8988T (cell line): ENCODE measurements around the gene CFAP46.
"Not testable (repeated sequence)": the region's sequence is repeated elsewhere in the genome, so short reads cannot be mapped to it uniquely, and the experiment has no call there.

ENCODE experiments used
- DNase-seq: peaks from one replicate; pipeline ENCODE4 v3.0.0; 2011

The CFAP46 gene

DNA sequence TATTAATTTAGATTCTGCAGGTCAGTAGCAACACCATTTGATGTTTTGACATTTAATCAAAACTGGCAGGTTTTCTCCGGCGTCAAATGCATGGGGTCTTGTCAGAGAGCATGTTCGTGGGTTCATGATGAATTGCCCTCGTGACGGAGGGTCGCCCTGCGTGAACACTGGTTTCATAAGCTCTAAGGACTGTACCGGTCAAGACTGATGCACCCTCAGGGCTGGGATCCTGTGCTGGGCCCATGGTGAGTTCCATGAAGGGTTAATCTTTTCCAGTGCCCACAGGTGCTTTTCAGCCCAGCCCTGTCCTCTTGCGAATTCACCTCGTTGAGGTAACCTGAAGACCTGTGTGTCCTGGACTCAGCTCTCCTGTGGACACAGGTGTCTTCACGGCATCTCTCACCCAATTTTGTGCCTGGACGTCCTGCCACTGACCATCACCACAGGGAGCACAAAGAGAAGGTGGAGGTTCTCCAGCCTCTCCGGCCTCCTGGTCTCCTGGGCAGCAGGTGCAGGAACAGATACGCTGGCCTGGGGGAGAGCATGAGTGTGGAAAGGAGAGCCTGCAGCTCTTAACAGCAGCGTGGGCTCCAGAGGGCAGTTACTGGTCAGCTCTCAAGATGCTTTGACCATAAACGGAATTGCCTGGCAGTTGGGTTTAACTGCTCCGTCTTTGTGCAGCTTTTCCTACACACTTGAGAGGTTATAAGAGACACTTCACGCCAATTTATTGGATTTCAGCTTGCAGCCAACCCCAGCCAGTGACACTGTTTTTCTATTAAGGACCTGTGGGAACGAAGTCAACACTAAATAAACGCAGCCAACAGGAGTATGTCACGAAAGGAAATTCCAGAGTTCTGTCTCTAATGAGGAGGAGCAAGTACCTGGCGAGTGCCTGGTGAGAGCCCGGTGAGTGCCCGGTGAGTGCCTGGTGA lies 37.4 kb upstream of the CFAP46 start:
- DNase-seq: no peak

DNA sequence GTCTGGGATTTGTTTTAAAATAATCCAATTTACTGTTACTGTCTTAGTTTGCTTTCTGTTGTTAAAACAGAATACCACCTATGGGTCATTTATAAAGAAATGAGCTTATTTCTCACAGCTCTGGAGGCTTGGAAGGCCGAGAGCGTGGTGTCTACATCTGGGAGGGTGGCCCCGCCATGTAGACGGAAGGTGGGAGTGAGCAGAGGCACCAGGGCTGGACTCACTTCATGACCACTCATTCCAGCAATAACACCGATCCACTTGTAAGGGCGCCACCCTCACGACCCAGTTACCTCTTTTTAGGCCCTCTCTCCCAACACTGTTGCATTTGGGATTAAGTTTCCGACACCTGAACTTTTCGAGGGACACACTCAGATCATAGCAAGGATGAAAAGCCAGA lies 36.2 kb upstream of the CFAP46 start:
- DNase-seq: no peak

DNA sequence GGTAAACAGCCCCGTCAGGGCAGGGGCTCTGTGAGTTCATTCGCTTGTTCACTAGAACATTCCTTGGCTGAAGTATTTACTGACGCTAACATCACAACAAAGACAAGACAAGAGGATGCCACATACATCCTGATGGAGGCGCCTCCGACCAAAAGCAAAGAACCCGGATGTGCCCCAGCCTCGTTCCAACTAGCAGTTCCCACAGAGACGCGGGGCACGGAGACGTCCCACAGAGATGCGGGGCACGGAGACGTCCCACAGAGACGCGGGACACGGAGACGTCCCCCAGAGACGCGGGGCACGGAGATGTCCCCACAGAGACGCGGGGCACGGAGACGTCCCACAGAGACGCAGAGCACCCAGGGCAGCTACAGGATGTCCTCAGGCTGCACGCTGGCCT lies 35.4 kb upstream of the CFAP46 start:
- no peak for DNase-seq

DNA sequence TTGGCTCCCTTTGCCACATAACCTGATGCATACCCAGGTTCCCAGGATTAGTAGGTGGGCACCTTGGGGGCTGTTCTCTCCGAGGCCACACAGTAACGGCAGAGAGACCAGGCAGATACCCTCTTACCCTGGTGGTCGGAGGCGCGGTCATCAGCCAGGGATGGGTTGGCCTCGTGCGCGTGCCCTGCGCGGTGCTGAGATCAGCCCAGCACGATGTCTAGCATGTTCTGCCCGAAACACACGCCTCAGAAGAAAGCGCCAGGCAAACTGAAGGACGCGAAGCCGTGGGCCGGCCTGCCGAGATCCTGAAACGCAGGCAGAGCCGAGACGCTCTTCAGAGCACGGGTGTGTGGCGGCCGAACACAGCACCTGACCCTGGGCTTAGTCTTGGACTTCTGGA lies 34.7 kb upstream of the CFAP46 start:
- no peak for DNase-seq

DNA sequence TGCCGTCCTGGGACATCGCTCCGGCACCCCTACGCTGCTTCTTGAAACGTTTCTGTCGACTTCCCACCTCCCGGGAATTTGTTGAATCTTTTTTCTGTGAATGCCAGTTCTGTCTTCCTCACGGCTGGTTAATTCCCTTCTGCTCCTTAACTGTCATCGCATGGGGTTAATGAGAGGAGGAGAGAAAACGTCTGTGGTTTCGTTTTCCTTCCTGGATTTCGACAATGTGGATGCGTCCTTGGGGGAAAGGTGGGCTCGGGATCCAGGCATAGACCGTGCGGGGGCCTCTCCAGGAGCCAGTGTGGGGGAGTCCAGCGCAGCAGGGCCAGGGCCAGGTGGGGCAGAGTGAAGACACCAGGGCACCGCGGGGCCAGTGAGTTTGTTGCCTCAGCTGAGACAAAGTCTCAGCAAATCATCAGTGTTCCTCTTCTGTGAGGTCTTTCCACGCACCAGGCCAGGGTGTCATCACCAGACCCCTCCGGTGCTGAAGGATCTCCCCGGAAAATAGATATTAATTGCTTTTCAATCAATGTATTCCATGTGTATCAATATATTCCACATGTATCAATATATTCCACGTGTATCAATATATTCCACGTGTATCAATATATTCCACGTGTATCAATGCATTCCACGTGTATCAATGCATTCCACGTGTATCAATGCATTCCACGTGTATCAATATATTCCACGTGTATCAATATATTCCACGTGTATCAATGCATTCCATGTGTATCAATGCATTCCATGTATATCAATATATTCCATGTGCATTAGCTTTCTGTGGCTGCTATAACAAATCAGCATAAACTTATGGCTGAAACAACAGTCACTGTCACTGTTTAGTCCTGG lies 33.7 kb upstream of the CFAP46 start:
- no peak for DNase-seq

DNA sequence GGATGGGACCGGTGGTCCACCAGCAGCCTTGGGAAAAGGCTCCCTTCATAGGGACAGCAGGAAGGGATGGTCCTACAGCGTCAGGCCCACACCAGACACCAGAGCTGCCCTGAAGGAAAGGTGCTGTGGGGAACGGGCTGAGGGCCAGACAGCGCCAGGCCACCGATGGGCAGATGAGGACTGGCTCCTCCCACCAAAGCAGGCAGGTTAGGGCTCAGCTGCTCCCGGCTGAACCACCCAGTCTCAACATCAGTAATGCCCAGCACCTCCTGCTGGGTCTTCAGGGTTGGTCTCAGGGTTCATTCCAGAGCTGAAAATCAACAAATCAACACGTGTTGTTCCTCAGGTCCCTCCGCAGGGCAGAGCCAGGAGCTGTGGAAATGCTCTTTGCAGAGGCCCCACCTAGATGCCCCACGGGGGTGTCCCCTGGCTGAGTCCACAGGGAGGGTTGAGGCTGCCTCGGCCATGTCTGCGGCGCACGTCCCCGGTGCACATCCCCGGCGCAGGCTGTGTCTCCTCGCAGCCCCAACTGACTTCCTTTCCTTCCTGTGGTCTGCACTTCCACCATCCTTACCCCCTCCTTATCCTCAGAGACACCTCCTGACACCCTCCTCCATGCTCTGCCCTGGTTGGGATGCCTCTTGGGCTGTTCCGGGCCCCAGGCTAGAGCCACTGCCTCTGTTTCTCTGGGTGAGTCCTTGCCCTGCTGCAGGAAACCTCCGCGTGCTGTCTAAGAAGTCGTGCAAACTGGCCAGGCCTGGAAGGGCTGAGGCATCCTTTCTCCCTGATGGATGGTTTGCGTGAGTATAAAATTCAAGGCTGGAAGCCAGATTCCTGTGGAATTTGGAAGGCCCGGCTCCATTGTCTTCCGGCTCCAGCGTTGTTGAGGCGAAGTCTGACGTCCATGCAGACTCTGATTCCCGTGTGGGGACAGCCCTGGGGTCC lies 32.8 kb upstream of the CFAP46 start:
- DNase-seq: no peak

DNA sequence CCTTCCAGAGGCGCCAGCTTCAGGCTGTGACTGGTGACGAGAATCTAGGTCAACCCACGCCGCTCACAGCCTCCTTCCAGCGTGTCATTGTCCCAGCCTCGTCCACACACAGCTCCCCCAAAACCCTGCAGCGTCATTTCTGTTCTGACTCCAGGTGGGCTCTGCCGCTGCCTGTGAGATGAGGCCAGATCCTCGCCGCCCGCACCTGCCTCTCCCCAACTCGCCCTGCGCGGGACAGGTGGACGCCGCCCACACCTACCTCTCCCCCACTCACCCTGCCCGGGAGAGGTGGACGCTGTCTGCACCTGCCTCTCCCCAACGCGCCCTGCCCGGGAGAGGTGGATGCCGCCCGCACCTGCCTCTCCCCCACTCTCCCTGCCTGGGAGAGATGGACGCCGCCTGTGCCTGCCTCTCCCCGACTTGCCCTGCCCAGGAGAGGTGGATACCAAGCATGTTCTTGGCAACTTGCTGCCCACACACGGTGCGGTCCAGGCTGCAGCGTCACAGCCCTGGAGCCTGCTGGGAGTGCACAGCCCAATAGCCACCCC lies 32.0 kb upstream of the CFAP46 start:
- DNase-seq: no peak

DNA sequence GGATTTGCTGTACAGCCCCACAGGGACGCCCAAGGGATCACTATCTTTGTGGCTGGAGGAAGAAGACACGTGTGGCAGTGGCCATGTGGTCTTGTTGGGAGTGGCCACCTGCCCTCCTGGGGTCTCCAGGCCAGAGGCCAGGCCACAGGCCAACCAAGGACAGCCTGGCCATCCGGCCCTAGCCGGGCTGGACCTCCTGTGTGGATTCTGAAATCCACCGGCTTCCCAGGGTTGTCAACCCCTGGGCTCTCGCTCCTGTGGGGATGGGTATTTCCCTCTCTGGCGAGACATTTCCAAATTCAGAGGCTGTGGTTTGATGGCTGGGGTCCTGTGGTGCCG lies 31.5 kb upstream of the CFAP46 start:
- no peak for DNase-seq

DNA sequence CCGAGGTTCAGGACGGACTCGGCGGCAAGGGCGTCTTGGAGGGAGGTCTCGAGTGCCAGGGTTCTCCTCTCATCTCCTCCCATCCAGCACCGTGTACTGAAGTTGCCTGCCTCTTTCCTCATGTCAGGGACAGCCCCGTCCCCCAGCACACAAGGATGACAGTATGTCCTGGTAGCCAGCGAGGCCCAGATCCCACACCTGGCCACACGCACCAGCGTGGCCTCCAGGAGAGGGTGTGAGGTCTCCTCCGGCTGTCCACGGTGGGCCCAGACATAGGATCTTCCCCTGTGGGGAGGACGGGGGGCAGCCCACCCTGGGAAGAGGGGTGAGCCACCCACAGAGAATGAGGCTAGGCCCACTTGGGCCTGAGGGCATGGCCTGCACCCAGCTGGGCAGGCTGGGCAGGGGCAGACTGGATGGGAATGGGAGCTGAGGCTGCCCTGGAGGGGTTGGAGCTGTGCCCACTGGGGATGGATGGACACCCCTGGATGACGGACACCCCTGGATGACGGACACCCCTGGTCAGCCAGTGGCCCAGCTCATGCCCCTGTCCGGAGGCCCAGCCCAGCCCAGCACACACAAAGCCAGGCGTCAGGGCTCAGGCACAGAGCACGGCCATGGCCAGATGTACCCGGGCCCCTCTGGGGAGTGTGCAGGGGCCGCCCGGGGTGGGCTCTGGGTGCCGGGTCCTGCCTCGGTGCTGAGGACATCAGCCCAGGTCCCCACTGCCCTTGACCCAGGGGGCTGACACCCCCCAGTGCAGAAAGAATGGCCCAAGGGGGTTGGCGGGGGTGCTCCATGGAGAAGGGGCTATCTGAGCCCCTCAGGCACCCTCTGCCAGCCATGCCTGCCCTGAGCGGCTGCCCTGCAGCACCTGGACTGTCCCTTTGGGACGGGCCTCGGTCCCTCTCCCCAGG lies 30.9 kb upstream of the CFAP46 start:
- DNase-seq: no peak

- DNase-seq: no peak
These were observed 30.0 kb upstream of the CFAP46 start for GRCh38 chr10:132972149-132972985.

DNA sequence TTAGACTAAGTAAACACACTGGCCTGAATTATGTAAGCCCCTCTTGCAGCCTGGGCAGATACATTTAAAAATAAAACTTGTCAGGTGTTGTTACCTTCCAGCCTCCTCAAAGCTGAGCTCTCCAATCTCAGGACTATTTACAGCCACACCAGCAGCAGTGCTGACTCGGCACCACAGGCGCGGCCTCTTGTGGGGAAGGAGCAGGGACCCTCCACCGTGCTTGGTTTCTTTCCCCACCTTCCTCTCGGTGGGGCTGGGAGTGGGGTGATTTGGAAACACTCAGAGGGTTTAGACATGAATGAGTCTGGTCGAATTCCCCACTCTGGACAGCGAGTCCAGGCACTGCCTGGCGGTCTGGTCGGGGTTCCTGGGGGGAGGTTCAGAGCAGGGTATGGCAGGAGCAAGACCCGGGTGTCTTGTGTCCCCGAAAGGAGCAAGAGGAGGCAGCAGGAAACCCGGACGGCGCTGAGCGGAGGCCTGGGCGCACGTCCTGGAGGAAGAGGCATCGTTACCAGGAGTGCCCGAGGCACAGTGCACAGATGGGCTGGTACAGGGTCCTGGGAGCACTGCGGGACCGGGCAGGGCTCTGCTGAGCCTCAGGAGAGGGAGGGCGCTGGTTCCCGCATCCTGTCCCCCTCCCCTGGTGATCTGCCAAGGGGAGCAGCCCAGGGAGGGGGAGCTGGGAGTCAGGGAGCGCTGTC lies 29.2 kb upstream of the CFAP46 start:
- no peak for DNase-seq

GRCh38 chr10:132970641-132971438 lies 28.5 kb upstream of the CFAP46 start:
- no peak for DNase-seq

DNA sequence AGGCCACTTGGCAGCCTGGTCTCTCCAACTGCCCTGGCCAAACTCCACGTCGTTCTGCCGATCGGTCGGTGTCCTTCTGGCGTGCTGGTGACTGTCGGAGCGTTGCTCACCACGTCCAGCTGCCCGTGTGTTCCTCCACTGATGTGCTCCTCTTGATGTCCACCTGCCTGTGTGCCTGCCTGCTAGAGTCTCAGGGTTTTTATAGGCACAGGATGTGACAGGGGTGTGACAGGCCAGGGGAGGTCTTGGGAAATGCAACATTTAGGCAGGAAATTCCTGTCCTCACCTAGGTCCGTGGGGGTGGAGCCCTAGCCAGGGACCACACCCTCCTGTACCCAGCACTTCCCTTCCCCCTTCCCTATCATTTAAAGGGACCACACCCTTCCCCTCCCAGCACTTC lies 25.2 kb upstream of the CFAP46 start:
- DNase-seq: no peak

GRCh38 chr10:132965411-132966057 lies 23.2 kb upstream of the CFAP46 start:
- no peak for DNase-seq

DNA sequence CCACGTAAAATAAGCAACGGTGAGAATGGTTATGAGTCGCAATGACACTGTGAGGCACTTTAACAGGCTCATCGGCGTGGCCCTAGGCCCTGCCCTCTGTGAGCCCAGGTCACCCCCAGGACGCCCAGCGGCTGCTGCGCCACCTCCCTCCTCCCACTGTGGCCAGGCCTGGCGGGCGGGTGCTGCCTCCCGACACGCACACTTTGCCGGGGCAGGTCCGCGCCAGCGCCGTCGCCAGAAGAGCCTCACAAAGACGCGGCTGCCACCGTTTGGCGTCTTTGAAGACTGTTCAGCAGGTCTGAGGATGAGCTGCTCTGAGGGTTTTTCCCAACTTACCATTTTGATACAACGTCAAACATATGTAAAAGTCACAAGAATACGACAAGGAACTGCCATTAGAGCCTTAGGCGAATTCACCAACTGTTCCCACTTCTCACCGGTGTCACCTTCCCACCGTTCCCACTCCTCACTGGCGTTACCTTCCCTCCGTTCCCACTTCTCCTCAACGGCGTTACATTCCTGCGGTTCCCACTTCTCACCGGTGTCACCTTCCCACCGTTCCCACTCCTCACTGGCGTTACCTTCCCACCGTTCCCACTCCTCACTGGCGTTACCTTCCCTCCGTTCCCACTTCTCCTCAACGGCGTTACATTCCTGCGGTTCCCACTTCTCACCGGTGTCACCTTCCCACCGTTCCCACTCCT lies 22.5 kb upstream of the CFAP46 start:
- not testable (repeated sequence) for DNase-seq

- no peak for DNase-seq
These were observed 21.9 kb upstream of the CFAP46 start for GRCh38 chr10:132964231-132964630.

GRCh38 chr10:132963430-132963960 lies 21.1 kb upstream of the CFAP46 start:
- no peak for DNase-seq
